Pancreas (tissue), 10 donors: ENCODE measurements around the gene VPS41. TPM values are rescaled to one million over a fixed set of nuclear protein-coding genes. Genes with fewer than 3 reads are reported as not detected.

Source experiments
- ATAC-seq, 4 donors: fragments of 200-7000 bp; cut with Tn5 transposase; one replicate each; pipeline versions ENCODE4 v1.8.0 to v1.9.1; 2020; ENCODE audit warnings: mild to moderate bottlenecking in 4 of 4, moderate library complexity in 4 of 4
- DNase-seq, 6 donors: peaks; one replicate each; pipeline ENCODE4 v3.0.0-alpha.2; 2020
- FAIRE-seq: peaks from 2 replicates; lab custom pipeline; 2012; peaks lifted over from hg19 to GRCh38; lab: Jason Lieb, UNC
- H3K27ac ChIP-seq, 4 donors: fragments of 200-600 bp; sonication (generic); 1 replicate in 3 of 4; 2 replicates in 1 of 4; pipeline versions ENCODE4 v1.5.0 to v1.8.0; 2020
- H3K27me3 ChIP-seq, 4 donors: fragments of 200-600 bp; one replicate each; pipeline ENCODE4 v1.8.0; 2021
- H3K36me3 ChIP-seq, 3 donors: fragments of 200-600 bp; sonication (generic) in 1 of 3; one replicate each; pipeline versions ENCODE4 v1.5.0 to v1.8.0; 2020 to 2021
- H3K4me1 ChIP-seq, 3 donors: fragments of 200-600 bp; one replicate each; pipeline ENCODE4 v1.8.0; 2021
- H3K4me3 ChIP-seq, 4 donors: fragments of 200-600 bp; sonication (generic) in 2 of 4; one replicate each; pipeline versions ENCODE4 v1.5.0 to v1.8.0; 2020 to 2021
- H3K9me3 ChIP-seq, 4 donors: fragments of 200-600 bp; one replicate each; pipeline ENCODE4 v1.8.0; 2021
- CTCF ChIP-seq, 4 donors: fragments of 200-600 bp; sonication (generic) in 3 of 4; IDR thresholded peaks; one replicate each; pipeline versions ENCODE4 v1.5.0 to v1.8.0; 2021; ENCODE audit warnings: antibody characterized with exemption in 4 of 4
- WGBS, 2 donors: extraction: QIAGEN DNeasy Blood & Tissue Kit; methylation state at CpG; one replicate each; pipeline ENCODE4 v1.1.7; 2013; 5-methylcytosine and 5-hydroxymethylcytosine counted together
- intact Hi-C, 3 donors: fragments of 100-400 bp; cut with DNase I; formaldehyde crosslinking; loops; one replicate each; pipeline versions ENCODE4 v1.11.1 to v1.14.2; 2022
- polyA plus RNA-seq, 2 donors: library from polyadenylated mRNA; stranded (reverse); fragments of 200-250 nt; gene quantifications; one replicate each; pipeline ENCODE4 v1.2.3, GENCODE V29; 2013
- total RNA-seq, 6 donors: library from RNA; stranded (reverse); fragmentation: NEBNext Ultra II Directional in 4 of 6; extraction: Animal tissue kit (Norgen Biotek cat#: 25700) in 4 of 6; gene quantifications; one replicate each; pipeline versions ENCODE4 v1.2.1 to v1.2.4, GENCODE V29; 2021 to 2023
- donor health status: healthy with polysubstance abuse.
- donor health status: DM: no; HTN: no; CAD: no; lungs with moderate emphysema.
- donor health status: DM: no; HTN: no; CAD: no.
- donor health status: control.
- donor health status: control.
- donor health status: Bipolar disorder and iron deficiency.
- donor health status: DM: yes; HTN: yes; CAD: no.
- donor health status: DM: no; HTN: no; CAD: no.
- donor health status: DM: no; HTN: no; CAD: no.
- donor health status: DM: yes; HTN: yes; CAD: no.

Gene VPS41
- total and polyA plus RNA-seq, 8 donors, result 10.0 to 79.2 (median 37.8) TPM

GRCh38 chr7:38704751-38705150 is 204.2 kb downstream of the VPS41 start:
- Histone ChIP-seq H3K9me3 (no peaks in the 10 kb centered on the region), H3K4me3 (no peak overlapping the region), H3K27me3 (no peaks in the 10 kb centered on the region), H3K4me1 (no peaks in the 10 kb centered on the region), H3K36me3 (no peaks in the 10 kb centered on the region), H3K27ac (no peak overlapping the region)
- TF ChIP-seq CTCF (IDR thresholded peaks at IDR 0.05), result no peak
- intact Hi-C loops, result no loop called here
- ATAC-seq (no peak), DNase-seq (no peak), FAIRE-seq (no peak)

GRCh38 chr7:38704041-38704547 is 204.9 kb downstream of the VPS41 start:
- Histone ChIP-seq H3K27me3 (no peaks in the 10 kb centered on the region), H3K36me3 (no peaks in the 10 kb centered on the region), H3K9me3 (no peaks in the 10 kb centered on the region), H3K4me3 (no peak overlapping the region), H3K4me1 (no peaks in the 10 kb centered on the region), H3K27ac (no peak overlapping the region)
- FAIRE-seq (no peak), DNase-seq (no peak), ATAC-seq (no peak)
- intact Hi-C loops, result no loop called here
- WGBS, 2 donors, result 34 to 35% methylated on average over 4 of the region's 4 CpGs
- TF ChIP-seq CTCF (IDR thresholded peaks at IDR 0.05), result no peak

GRCh38 chr7:38703093-38703492 is 205.9 kb downstream of the VPS41 start:
- H3K4me1 ChIP-seq, result no peaks in the 10 kb centered on the region
- no peak for DNase-seq
- ATAC-seq, result no peak
- FAIRE-seq, result no peak
- no peak for TF ChIP-seq CTCF (IDR thresholded peaks at IDR 0.05)
- H3K4me3 ChIP-seq, result no peak overlapping the region
- intact Hi-C loops, result no loop called here
- H3K27me3 ChIP-seq, result no peaks in the 10 kb centered on the region
- no peaks in the 10 kb centered on the region for H3K36me3 ChIP-seq
- H3K9me3 ChIP-seq, result no peaks in the 10 kb centered on the region
- 52 to 56% methylated on average over 4 of the region's 4 CpGs for WGBS, 2 donors
- H3K27ac ChIP-seq, result no peak overlapping the region

- 72 to 75% methylated on average over 10 of the region's 10 CpGs for WGBS, 2 donors
- no peak overlapping the region for H3K27ac ChIP-seq
- no peak for DNase-seq
- no peak overlapping the region for H3K4me3 ChIP-seq
- H3K4me1 ChIP-seq, result no peaks in the 10 kb centered on the region
- no peaks in the 10 kb centered on the region for H3K36me3 ChIP-seq
- FAIRE-seq, result no peak
- no peaks in the 10 kb centered on the region for H3K9me3 ChIP-seq
- no peak for ATAC-seq
- H3K27me3 ChIP-seq, result no peaks in the 10 kb centered on the region
- intact Hi-C loops, result no loop called here
- no peak for TF ChIP-seq CTCF (IDR thresholded peaks at IDR 0.05)
Observed at GRCh38 chr7:38702002-38702535, 206.9 kb downstream of the VPS41 start.

GRCh38 chr7:38700116-38700515 is 208.9 kb downstream of the VPS41 start:
- intact Hi-C loops, result no loop called here
- H3K27me3 ChIP-seq, result no peaks in the 10 kb centered on the region
- WGBS, 2 donors, result 57 to 63% methylated on average over 5 of the region's 5 CpGs
- H3K9me3 ChIP-seq, result no peaks in the 10 kb centered on the region
- H3K27ac ChIP-seq, result no peak overlapping the region
- H3K36me3 ChIP-seq, result no peaks in the 10 kb centered on the region
- no peak for ATAC-seq
- TF ChIP-seq CTCF (IDR thresholded peaks at IDR 0.05), result no peak
- no peak overlapping the region for H3K4me3 ChIP-seq
- H3K4me1 ChIP-seq, result no peaks in the 10 kb centered on the region
- no peak for DNase-seq
- FAIRE-seq, result no peak
